MM.1S (cell line): ENCODE measurements around the gene RHOT1.

Experiments used
- DNase-seq: peaks from one replicate; pipeline ENCODE4 v3.0.0-alpha.2; 2015
- H2AFZ ChIP-seq: fragments of 300-600 bp; sonication (generic); 2 replicates; pipeline ENCODE4 v1.6.0; 2016; ENCODE audit warnings: antibody characterized with exemption, low read length
- H3F3A ChIP-seq: fragments of 300-600 bp; sonication (generic); 2 replicates; pipeline ENCODE4 v1.6.1; 2016; ENCODE audit warnings: mild to moderate bottlenecking, antibody characterized with exemption, low read length, moderate library complexity, mixed read lengths; ENCODE audit not compliant: insufficient read depth
- H3K27ac ChIP-seq: fragments of 300-600 bp; sonication (generic); 2 replicates; pipeline ENCODE4 v1.5.1; 2016; ENCODE audit warnings: mild to moderate bottlenecking, low read length
- H3K27me3 ChIP-seq: fragments of 300-600 bp; sonication (generic); replicated peaks from 2 replicates; pipeline ENCODE4 v1.6.0; 2016; ENCODE audit warnings: low read length; ENCODE audit not compliant: insufficient read depth
- H3K36me3 ChIP-seq: fragments of 300-600 bp; sonication (generic); replicated peaks from 2 replicates; pipeline ENCODE4 v1.6.1; 2016; ENCODE audit warnings: mild to moderate bottlenecking, low read length, mixed read lengths; ENCODE audit not compliant: insufficient read depth
- H3K4me1 ChIP-seq: fragments of 300-600 bp; sonication (generic); 2 replicates; pipeline ENCODE4 v1.6.1; 2016; ENCODE audit warnings: low read length, mixed read lengths
- H3K4me2 ChIP-seq: fragments of 300-600 bp; sonication (generic); 2 replicates; pipeline ENCODE4 v1.6.0; 2016; ENCODE audit warnings: low read depth, low read length
- H3K4me3 ChIP-seq: fragments of 300-600 bp; sonication (generic); 2 replicates; pipeline ENCODE4 v1.5.1; 2016; ENCODE audit warnings: low read length, mixed read lengths
- H3K79me2 ChIP-seq: fragments of 300-600 bp; sonication (generic); 2 replicates; pipeline ENCODE4 v1.6.1; 2016; ENCODE audit warnings: mixed run types, low read length, mixed read lengths
- H3K9ac ChIP-seq: fragments of 300-600 bp; sonication (generic); 2 replicates; pipeline ENCODE4 v1.6.1; 2016; ENCODE audit warnings: low read length, mixed read lengths
- H3K9me2 ChIP-seq: fragments of 300-600 bp; sonication (generic); replicated peaks from 2 replicates; pipeline ENCODE4 v1.6.1; 2016; ENCODE audit warnings: mild to moderate bottlenecking, low read length, mixed read lengths; ENCODE audit not compliant: insufficient read depth
- H3K9me3 ChIP-seq: fragments of 300-600 bp; sonication (generic); replicated peaks from 2 replicates; pipeline ENCODE4 v1.6.1; 2016; ENCODE audit warnings: mild to moderate bottlenecking, low read length, mixed read lengths; ENCODE audit not compliant: insufficient read depth
- H4K20me1 ChIP-seq: fragments of 300-600 bp; sonication (generic); 2 replicates; pipeline ENCODE4 v1.6.1; 2016; ENCODE audit warnings: mild to moderate bottlenecking, low read length, moderate library complexity, mixed read lengths; ENCODE audit not compliant: insufficient read depth
- CTCF ChIP-seq: fragments of 300-600 bp; sonication (generic); IDR thresholded peaks from 2 replicates; pipeline ENCODE4 v1.5.1; 2016; ENCODE audit warnings: antibody characterized with exemption, low read length, mixed read lengths
- EZH2 ChIP-seq: fragments of 300-600 bp; sonication (generic); optimal IDR thresholded peaks from 2 replicates; pipeline ENCODE3; 2017; ENCODE audit warnings: low read depth, mild to moderate bottlenecking, antibody characterized with exemption, low read length, mixed read lengths
- EZH2phosphoT487 ChIP-seq: fragments of 300-600 bp; sonication (generic); IDR thresholded peaks from 2 replicates; pipeline ENCODE4 v1.6.1; 2018; ENCODE audit warnings: antibody characterized with exemption, low read length

The RHOT1 gene

GRCh38 chr17:32159586-32160438 lies 17.5 kb downstream of the RHOT1 start:
- TF ChIP-seq EZH2, result no peak
- TF ChIP-seq CTCF, result no peak
- no peak for TF ChIP-seq EZH2phosphoT487
- Histone ChIP-seq H3K27me3 (no peaks in the 10 kb centered on the region), H3K9me2 (no peaks in the 10 kb centered on the region), H3K4me1 (no peaks in the 10 kb centered on the region), H3K79me2 (peaks cover 5% of the 10 kb centered on the region), H4K20me1 (no peaks in the 10 kb centered on the region), H3K27ac (no peak overlapping the region), H3K9me3 (no peaks in the 10 kb centered on the region), H3K36me3 (no peaks in the 10 kb centered on the region), H3F3A (no peaks in the 10 kb centered on the region), H3K4me2 (no peak overlapping the region), H2AFZ (no peak overlapping the region), H3K4me3 (no peak overlapping the region), H3K9ac (no peak overlapping the region)
- DNase-seq, result no peak

GRCh38 chr17:32160526-32160925 lies 18.2 kb downstream of the RHOT1 start:
- no peaks in the 10 kb centered on the region for H4K20me1 ChIP-seq
- no peaks in the 10 kb centered on the region for H3K4me1 ChIP-seq
- H3K36me3 ChIP-seq, result no peaks in the 10 kb centered on the region

GRCh38 chr17:32161029-32161428 lies 18.7 kb downstream of the RHOT1 start:
- Histone ChIP-seq H3K27ac (no peak overlapping the region), H3K79me2 (no peaks in the 10 kb centered on the region), H3F3A (no peaks in the 10 kb centered on the region), H3K4me2 (no peak overlapping the region), H3K9me2 (no peaks in the 10 kb centered on the region), H3K4me1 (no peaks in the 10 kb centered on the region), H2AFZ (no peak overlapping the region), H3K4me3 (no peak overlapping the region), H3K9me3 (no peaks in the 10 kb centered on the region), H3K36me3 (no peaks in the 10 kb centered on the region), H3K27me3 (no peaks in the 10 kb centered on the region), H3K9ac (no peak overlapping the region), H4K20me1 (no peaks in the 10 kb centered on the region)
- TF ChIP-seq CTCF, result no peak
- TF ChIP-seq EZH2phosphoT487, result no peak
- DNase-seq, result no peak

More at GRCh38 chr17:32160526-32160925, 18.2 kb downstream of the RHOT1 start:
- no peak overlapping the region for H3K9ac ChIP-seq
- no peaks in the 10 kb centered on the region for H3K9me3 ChIP-seq
- H3K4me2 ChIP-seq, result no peak overlapping the region
- H2AFZ ChIP-seq, result no peak overlapping the region
- no peaks in the 10 kb centered on the region for H3K9me2 ChIP-seq
- TF ChIP-seq EZH2phosphoT487, result no peak
- TF ChIP-seq EZH2, result no peak
- TF ChIP-seq CTCF, result no peak
- H3K79me2 ChIP-seq, result peaks cover 4% of the 10 kb centered on the region
- H3K27ac ChIP-seq, result no peak overlapping the region
- no peak overlapping the region for H3K4me3 ChIP-seq
- H3F3A ChIP-seq, result no peaks in the 10 kb centered on the region
- H3K27me3 ChIP-seq, result no peaks in the 10 kb centered on the region
- no peak for DNase-seq
